ENCODE data around the gene CTNND2.

Gene CTNND2

GRCh38 chr5:11878814-11879213 is 25.4 kb downstream of the CTNND2 start:
- no peak overlapping the region for H3K4me3 ChIP-seq (ENCODE audit: low read depth, low read length)
- TF ChIP-seq CTCF (conservative IDR thresholded peaks at IDR 0.05; ENCODE audit: low read depth, low read length) = no peak
- no peak for DNase-seq (ENCODE audit: low read depth)

DNA sequence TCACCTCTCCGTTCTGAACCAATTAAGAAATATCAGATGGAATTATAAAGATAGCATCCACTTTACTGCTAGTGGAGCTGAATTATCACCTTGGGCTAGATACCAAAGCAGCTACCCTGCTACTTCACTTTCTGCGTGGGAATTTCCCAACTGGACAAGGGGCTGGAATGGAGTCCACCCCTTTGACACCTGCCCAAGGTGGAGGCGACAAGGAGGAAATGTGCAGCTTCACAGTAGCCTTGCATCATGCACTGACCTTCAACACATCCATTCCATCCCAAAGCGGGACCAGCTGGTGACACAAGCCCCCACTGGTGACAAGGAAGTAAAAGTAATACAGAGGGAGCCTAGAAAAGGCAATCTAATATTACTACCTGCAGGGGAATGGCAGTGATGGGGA is 30.7 kb downstream of the CTNND2 start:
- no peak overlapping the region for H3K4me3 ChIP-seq (ENCODE audit: low read depth, low read length)
- no peak for DNase-seq (ENCODE audit: low read depth)
- no peak for TF ChIP-seq CTCF (conservative IDR thresholded peaks at IDR 0.05; ENCODE audit: low read depth, low read length)

- no peak for DNase-seq (ENCODE audit: low read depth)
- no peak overlapping the region for H3K4me3 ChIP-seq (ENCODE audit: low read depth, low read length)
Measured at GRCh38 chr5:11869203-11869602, 35.0 kb downstream of the CTNND2 start.

DNA sequence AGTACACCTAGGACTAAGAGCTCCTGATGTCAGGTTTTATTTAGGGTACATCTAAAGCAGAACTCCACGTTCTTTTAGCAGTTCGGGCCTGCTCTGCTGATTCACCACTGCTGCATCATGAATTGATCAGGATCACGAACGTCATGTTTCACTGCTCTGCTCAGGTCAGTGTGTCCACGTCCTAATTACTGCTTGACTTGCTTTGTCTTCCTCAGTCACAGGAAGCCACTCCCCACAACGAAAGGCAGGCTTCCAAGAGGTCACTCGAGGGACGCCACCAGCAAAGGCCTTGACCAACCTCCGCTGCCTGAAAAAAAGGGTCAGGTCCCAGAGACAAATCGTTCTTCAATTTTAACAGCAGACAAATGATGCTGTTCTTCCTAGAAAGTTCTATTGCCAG is 40.3 kb downstream of the CTNND2 start:
- DNase-seq (ENCODE audit: low read depth) = no peak
- TF ChIP-seq CTCF (conservative IDR thresholded peaks at IDR 0.05; ENCODE audit: low read depth, low read length) = no peak
- H3K4me3 ChIP-seq (ENCODE audit: low read depth, low read length) = no peak overlapping the region

More at GRCh38 chr5:11869203-11869602, 35.0 kb downstream of the CTNND2 start:
- TF ChIP-seq CTCF (conservative IDR thresholded peaks at IDR 0.05; ENCODE audit: low read depth, low read length) = no peak

DNA sequence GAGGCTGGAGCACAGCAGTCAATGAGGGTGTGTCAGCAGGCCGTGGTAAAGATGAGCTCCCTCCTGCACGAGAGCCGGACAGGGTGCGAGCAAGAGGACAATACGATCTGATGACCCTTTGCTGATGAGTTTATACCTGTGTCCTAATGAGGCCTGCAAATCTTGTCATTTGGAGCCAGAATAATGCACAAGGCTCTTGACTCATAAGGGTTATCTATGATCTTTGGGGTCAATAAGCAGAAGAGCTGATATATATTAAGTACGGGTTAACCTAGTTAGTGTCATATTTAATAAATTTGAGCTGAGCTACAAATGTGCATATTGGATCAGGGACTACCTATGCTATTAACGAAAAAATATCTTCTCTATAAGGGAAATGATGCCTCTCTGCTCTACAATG is 46.9 kb downstream of the CTNND2 start:
- H3K4me3 ChIP-seq (ENCODE audit: low read depth, low read length) = no peak overlapping the region
- no peak for TF ChIP-seq CTCF (conservative IDR thresholded peaks at IDR 0.05; ENCODE audit: low read depth, low read length)
- no peak for DNase-seq (ENCODE audit: low read depth)

DNA sequence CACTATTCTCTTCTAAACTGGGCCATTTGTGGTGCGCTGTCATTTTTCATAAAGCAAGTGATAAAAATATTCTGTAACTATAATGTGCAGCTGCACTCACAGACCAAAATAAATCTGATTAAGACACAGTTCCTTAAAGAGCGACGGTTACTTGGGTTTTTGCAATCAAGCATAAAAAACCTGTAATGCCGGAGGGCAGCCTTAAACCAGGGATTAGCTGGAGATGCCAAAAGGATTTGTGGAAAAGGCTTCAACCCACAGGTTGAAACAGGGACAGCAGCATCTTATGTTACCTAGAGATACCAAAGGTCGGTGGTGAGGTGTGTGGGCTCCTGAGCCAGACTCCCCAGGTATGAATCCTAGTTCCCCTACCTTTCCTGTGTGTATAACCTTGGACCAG is 49.3 kb downstream of the CTNND2 start:
- no peak for DNase-seq (ENCODE audit: low read depth)
- H3K4me3 ChIP-seq (ENCODE audit: low read depth, low read length) = no peak overlapping the region
- TF ChIP-seq CTCF (conservative IDR thresholded peaks at IDR 0.05; ENCODE audit: low read depth, low read length) = no peak

DNA sequence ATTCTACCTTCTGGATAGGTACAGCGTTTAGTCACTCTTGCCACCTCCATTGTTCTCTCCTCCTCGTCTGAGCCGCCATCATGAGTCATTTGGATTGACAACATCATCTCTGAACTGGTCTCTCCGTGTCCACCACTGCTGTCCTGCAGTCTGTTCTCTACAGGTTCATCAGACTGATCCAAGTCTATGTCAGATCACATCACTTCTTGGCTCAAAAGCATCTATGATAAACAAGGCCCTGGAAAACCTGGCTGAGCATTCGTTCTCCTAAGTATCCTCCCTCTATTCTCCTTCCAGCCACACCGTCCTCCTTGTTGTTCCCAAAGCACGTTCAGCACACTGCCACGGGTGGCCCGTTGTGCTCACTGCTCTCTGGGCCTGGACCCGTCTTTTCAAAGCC is 50.5 kb downstream of the CTNND2 start:
- no peak for TF ChIP-seq CTCF (conservative IDR thresholded peaks at IDR 0.05; ENCODE audit: low read depth, low read length)
- no peak for DNase-seq (ENCODE audit: low read depth)
- H3K4me3 ChIP-seq (ENCODE audit: low read depth, low read length) = no peak overlapping the region
